8988T (cell line): Measurements from ENCODE around the gene ADAMTS6.
"Not testable (repeated sequence)": the region's sequence is repeated elsewhere in the genome, so short reads cannot be mapped to it uniquely, and the experiment has no call there.

Source experiments
- DNase-seq: peaks from one replicate; pipeline ENCODE4 v3.0.0; 2011

Gene ADAMTS6

DNA sequence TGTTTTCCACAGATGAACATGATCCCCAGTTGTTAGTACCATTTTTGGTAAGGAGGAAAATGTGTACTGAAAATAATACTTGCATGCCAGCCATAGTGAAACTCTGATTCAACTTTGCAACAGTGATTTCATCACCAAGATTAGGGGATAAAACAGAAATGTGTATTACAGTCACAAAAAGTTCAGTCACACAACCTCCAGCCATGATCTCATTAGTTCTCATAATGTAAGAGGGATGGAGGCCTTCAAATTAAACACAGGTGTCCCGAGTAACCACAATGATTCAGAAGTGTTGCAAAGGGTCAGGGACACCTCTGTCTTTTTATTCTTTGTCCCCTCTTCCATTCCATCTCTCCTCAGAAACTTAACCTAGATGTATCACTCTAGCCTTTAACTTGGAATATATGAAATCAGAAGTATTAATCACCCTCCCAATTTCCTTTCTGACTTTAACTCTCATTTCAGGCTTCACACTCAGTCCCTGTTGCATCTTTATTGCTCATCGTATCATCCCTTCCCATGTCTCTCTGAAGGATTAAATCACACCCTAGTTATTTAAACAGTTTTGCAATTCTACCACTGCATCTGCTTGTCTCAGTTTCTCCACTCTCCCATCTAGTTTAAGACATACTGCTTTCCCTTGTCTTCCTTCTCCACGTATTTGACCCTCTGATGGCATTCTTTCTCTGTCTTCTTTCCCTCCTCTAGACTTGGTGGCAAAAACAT, 291.2 kb downstream of the ADAMTS6 start:
- DNase-seq = no peak

DNA sequence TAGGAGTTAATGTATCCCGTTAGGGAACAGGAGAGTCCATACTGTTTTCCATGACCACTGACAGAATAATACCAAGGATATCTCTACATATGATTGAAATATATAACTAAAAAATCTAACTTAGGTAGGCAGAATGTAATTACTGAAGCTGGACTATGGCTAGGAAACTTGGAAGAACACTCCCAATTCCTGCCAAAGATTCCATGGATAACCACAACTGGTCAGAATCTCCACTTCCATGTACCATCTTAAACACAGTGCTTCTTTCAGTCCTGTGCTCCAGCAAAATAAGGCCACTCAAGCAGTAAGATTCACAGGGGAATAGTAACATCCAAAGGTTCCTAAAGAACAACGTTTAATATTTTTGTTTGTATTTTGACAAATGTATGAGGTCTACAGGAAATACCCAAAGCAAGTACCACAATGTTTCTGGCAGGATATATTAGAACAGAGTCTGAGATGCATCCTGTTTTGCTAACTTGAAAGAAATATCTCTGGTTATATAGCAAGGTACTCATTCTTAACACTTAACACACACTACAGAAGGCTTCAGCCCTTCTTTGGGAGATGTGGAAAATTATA, 295.0 kb downstream of the ADAMTS6 start:
- DNase-seq = no peak

DNA sequence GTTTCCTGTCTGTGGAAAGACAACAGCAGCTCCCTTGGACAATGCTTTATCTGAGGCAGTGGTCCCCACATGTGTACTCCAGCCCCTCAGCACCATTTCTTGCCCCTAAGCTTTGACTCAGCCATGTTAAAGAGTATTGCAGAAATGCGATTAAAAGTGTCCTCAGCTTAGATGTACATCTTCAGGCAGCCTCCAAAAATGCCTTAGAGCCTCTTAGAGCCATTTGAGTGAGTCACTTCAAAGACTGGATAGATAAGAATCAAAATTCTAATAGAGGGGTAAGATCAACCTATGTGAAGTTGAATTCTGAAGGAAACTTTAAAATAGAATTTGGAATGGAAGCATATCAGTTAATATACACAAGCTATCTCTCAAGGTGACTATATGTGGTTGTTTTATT, 296.3 kb downstream of the ADAMTS6 start:
- DNase-seq = no peak

DNA sequence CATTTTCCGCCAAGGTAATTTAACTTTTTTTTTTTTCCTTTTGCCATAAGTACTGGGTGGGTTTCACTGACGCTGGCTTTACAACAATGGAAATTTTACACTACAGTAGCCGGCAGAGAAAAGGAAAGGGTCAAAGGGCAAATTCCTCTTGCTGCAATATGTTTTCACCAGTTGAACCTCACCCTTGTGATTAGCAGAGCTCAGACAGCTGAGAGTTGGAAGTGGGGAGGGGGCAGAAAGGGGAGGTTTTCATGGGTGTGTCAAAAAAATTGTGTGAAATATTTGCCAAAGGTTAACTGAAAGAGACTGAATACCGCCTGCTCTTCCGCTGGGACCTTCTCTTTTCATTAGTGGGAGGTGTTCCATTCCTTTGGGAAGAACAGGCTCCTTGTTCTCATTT, 296.9 kb downstream of the ADAMTS6 start:
- no peak for DNase-seq

DNA sequence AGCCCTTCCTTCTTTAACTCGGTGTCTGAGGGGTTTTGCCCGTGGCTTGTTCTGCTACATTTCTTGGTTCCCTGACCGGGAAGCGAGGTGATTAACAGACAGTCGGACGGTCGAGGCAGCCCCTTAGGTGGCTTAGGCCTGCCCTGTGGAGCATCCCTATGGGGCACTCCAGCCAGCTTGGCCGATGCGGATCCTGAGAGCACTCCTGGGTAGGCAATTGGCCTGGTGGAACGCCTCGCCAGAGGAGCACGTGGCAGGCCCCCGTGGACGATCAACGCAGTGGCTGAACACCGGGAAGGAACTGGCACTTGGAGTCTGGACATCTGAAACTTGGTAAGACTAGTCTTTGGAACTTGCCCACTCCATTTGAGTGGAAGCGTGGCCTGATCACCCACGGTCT, 307.5 kb downstream of the ADAMTS6 start:
- DNase-seq = not testable (repeated sequence)

DNA sequence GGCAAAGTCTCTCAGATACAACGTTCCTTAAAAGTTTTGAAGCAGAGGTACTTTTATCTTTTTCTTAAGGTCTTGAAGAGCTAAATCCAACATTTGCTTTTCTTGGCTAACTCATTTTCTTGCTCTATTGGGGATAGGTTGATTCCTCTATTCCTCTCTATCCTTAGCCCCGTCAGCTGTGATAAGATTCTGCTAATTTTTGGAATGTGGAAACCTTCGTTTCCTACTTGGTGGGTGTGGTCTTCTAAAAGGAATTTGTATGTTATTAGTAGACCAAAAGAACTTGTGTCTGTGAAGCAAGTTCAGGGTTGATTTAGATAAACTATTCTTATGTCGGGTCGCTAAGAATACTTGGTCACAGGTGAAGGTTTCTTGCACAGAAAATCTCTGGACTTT, 308.6 kb downstream of the ADAMTS6 start:
- DNase-seq = no peak

DNA sequence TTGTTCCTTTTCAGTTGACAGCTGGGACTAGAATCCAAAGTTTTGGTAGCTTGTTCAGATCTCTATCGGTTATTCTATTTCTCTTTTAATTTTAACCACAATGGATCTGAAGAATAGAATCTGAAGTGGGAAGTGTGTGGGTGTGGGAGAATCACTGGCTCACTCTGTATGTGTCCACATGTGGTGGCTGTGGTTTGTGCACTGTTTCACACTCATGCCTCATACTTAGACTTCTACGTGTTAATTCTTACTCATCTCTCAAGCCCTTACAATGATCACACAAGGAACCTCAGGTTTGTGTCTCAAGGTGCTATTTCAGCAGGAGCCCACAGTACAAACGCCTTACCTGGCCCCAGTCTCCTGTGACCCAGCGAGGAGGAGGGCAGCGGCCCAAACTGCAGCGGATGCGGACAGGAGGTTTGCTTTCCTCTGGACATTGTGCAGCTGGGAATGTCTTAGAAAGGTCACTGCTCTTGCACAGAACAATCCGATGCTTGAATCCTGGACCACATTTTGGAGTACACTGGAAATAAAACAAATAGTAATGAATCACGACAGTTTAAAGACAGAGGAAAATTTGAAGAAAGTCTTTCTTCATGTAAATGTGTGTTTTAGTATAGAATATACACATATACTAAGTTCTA, 309.1 kb downstream of the ADAMTS6 start:
- no peak for DNase-seq

DNA sequence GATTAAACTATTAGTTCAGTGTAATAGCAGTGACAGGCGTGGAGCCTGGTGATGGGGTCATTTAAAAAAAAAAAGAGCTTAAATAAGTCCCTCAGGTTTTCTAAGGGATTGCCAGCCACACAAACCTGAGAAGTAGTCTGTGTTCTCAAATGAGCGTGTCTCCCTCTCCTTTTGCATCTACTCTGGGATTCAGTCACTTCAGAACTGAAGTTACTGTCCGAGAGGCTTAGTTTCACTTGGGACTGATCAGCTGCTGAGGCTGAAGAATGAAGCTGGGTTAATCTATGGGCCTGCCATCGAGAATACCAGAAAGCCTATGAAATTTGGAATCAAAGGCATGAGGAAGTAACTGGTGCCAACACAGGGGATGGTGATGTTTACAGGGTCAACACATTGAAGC, 310.1 kb downstream of the ADAMTS6 start:
- DNase-seq = no peak

DNA sequence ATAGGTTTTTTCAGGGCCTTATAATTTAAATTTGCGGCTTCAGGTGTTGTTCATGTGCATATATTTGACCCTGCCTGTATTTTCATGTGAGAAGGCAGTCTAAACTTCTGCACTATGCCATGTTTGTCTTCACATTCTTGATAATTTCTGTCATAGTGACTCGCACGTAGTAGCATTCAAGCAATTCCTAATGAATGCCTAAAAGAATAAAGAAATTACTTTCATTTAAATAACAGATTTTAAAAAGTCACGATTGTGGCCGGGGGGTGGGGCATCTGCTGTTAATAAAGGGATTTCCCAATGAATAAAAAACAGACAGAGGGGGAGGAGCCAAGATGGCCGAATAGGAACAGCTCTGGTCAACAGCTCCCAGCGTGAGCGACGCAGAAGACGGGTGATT, 318.0 kb downstream of the ADAMTS6 start:
- no peak for DNase-seq

DNA sequence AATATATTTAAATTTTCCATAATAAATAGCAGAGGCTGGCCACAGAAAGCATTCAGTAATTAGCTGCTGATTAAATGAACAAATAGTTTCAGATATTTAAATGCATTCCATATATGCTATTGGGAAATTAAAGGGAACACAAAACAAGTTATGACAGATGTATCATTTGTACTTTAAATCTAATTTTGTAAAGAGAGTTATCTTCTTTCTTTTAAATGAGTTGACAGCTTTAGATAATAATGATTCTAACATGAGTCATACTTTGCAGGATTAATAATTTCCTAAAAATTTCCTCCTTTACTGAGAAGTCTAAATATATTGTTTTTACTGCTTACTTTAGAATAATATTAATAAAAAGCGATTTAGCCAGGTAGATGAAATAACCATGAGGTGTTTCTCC, 320.1 kb downstream of the ADAMTS6 start:
- no peak for DNase-seq

DNA sequence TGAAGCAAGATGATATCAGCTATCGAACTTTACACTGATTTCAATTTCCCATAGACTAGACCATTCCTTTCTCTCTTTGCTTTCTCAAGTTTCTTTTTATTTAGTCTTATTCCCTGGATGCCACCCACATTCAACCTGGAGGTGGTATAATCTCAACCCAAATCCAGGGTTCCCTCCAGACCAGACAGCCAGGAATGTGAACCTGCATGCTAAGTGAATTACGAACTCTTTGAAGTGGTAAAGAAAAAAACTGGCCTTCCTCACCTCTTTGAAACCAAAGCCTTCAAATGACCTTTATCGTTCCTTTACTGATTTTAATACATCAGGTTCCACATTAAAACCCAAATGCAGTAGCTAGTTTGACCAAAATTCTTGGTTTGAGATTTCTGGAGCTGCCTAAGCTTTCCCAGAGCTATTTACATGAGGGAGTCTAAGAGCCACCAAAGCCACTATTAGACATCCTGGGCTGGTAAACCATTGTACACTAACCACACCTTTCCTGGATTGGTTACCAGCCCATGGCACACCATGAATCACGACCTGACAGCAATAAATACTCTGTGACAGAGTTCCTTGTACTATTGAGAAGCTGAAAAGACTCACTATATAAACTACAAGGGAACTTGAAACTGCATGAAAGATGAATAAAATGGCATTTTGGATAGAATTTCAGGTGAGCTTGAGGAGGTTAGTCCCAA, 323.7 kb downstream of the ADAMTS6 start:
- DNase-seq = no peak

DNA sequence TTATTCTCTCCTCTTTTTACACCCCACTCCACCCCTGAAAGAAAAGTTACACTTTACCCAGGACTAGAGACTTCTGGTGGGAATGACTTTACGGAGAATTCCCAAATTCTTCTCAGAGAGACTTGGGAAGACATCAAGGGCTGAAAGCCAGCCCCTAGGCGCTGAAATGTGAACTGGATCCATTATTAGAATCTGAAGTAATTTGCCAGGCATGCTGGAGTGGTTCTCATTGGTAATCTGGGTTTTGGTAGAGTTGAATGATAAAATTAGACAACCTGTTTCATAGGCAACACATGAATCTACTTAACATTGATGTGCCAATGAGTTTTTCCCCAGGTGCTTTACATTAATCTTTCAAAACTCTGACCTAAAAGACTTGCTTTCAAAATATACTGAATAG, 324.8 kb downstream of the ADAMTS6 start:
- DNase-seq = no peak

DNA sequence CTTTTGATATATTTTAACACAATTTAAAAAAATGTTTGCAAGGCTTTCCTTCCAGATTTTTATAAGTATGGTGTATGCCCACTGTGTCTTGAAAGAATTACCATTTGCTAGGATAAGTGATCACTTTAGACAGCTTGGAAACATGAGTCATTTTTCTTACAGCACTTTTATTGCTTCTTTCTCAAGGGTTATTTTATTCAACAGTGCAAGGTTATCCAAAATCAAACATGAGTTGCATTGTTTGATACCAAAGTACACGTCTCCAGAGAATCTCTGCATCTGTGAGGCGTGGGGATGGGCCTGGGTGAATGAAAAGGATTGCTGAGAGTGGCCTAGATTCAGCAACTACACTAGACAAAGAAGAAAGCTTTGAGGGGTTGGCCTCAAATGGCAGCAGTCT, 329.6 kb downstream of the ADAMTS6 start:
- DNase-seq = no peak

DNA sequence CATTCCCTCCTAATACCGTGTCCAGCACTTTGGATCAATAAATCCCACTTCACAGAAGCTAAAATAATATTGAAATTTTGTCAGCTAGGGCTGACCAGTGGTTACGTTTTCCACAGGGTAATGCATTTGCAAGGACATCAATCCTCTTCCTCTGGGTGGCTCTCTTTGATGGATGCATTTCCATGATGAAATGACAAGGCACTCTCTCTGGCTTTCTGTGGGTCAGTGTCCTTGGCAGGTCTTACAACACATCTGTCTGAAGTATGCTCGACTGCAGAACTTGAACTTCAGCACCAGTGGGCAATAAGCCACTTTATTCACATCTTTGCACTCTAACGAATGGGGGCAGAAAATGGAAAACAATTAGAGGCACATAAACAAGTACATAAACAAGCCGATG, 330.1 kb downstream of the ADAMTS6 start:
- no peak for DNase-seq

DNA sequence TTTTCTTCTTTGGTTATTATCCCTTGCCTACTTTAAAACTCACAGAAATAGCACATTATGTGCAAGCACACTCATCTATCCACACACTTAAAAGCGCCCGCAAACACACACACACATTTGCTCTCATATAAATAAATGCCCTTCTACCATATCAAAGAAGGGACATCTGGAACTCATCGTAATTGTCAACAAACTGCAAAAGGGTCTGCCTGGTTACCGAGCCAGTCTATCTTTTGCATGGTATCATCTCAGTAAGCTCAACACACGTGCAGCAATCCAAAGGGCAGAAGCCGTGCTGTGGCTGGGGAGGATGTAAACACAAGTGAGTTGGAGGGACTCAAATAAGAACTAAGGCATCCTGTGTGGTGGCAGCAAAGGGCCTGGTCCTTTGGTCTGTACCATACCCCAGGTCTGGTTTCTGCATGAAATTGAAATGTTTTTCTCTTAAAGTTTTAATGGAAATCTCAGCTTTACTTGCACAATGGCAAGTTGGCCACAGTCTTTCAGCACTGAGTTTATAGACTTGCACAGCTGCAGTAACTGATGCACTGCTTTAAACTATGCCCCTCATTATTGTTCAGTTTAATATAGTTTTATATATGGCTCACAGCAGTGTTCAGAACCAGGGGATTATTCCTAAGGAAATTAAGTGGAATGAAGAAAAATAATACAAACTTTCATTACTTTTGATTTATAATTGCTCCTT, 331.0 kb downstream of the ADAMTS6 start:
- DNase-seq = no peak

DNA sequence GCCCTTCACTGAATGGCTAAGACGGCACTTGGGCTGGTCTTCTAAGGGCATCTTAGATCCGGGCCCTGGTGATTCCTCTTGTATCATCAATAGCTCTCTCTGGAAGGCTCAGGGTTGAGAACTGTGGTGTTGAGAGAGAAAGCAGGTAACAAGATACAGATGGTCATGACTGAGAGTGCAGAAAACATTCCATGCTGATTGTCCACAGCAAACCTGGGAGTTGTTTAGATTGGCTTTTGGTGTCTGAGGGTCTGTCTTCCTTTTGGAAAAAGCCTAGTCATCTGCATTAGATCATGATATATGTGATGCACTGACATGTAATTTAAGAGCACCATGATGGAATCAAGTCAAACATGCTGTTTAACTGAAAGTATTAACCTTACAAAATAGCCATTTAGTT, 331.9 kb downstream of the ADAMTS6 start:
- no peak for DNase-seq

DNA sequence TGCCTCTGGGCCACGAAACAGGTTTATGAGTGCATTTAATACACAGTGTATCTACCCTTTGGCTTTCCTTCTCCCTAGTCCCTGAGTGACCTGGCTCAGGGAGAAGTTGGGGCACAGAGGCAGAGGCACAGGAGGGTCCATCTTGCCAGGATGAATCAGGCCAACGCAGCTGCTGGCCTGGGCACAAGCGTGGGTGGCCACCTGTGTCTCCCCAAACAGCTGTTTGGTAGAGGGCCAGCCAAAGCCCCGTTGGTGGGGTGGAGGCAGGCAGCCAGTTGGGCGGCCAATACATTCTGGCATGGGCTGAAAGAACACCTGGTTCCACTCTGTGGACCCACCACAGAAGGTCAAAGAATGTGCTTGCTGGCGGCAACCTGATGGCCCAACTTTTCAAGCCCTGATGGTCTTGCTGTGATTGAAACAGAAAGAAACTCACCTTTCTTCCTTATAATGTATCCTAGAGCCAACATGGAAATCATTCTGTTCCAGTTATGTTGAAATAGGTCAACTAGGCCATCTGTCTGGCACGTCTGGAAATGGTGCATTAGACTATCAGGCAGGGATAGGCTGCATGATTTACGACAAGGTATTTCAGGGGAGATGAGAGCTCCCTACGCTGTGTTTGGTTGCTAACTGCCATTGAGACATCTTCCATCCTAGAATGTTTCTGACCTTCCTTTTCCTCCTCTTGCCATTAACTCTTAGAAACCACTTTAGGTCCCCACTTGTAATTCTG, 337.4 kb downstream of the ADAMTS6 start:
- no peak for DNase-seq

DNA sequence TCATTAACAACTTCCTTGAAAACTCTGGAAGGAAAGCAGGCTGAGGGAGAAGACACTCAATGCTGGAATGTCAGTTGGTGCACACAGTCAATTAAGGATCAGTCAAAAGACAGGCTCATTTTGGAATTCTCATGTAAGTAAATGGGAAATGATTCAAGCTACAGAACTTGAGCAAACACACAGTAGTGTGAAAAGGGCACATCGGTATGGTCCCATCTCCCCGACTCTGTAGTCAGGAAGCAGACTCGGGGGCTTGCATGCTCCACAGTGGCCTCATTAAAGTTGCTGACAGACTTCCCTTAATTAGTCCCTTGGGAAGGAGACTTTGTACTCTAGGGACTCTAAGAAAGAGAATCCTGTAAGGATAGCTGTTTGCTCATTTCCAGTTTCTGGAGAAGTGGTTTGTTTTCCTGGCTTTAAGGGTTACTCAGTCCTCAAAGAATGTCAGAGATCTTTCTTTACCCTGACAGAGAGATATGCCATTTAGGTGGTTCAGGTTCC, 339.2 kb downstream of the ADAMTS6 start:
- no peak for DNase-seq

DNA sequence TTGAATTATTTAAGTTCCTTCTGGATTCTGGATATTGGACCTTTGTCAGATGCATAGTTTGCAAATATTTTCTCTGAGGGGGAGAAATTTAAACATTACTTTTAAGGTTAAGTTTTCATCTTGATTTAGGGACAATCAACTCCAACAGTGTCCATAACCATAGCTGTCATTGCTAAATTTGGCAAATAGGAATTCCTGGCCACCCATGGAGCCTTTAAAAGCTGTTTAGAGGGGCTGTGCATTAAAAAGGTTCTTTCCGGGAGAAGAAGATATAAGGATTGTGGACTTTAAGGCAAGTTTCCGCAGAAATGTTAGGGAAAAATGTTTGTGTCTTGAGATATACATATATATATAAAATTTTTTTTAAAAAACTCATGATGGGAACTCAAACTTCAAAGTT, 339.7 kb downstream of the ADAMTS6 start:
- DNase-seq = no peak

DNA sequence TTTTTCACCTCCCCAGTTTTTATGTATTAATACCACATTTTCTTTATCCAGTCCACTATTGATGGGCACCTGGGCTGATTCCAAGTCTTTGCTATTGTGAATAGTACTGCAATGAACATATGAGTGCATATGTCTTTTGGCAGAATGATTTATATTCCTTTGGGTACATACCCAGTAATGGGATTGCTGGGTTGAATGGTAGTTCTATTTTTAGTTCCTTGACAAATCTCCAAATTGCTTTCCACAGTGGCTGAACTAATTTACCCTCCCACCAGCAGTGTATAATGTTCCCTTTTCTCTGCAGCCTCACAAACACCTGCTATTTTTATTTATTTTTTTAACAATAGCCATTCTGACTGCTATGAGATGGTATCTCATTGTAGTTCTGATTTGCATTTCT, 340.2 kb downstream of the ADAMTS6 start:
- no peak for DNase-seq

DNA sequence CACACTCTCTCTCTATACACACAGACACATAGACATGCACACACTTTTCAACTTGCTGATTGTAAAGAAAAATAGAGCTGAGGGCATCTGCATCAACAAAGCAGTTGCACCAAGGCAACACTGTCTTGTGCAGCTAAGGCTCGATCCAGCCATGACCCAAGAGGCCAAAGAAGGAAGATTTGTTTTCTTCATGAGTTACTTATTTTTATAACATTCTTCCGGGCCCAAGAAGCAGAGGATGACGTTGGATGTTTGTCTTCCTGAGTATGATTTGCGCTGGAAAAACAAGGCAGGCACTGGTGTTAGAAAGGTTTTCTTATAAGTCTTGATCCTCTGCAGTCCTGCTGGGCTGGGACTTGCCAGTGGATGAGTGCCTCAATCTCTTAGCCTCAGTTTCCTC, 344.1 kb downstream of the ADAMTS6 start:
- DNase-seq = no peak

DNA sequence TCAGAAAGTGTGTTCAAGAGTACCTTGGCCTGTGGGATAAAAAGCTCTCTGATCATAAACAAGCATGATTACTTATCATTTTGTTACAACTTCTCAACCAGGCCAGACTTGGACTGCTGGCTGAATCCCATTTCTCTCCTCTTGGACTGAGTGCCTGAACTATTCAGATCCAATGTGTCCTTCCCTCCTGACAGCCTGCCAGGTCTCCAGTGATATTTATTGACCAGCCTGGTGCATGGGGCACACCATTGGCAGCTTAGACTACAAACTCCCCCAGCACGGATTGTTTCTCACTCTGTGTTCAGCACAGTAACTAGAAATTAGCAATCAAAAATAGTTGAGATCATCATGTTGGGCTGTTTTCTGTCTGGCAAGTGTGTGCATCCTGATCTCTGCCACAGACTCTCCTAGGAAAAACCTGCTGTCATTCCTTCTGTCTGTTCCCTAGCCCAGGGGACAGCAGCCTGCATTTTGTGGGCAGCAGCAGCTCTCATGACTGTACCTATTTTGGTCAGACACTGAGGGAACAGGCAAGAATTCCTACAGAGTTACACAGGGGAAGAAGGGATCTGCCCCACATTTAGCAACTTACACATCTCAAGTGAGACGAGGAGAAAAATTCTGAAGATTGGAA, 348.1 kb downstream of the ADAMTS6 start:
- DNase-seq = no peak
